Kidney epithelial cell (primary cell): ENCODE data around the gene ALDH3B1. TPM values are rescaled to one million over a fixed set of nuclear protein-coding genes. Genes with fewer than 3 reads are reported as not detected.

ENCODE experiments used
- DNase-seq: peaks from one replicate; pipeline ENCODE4 v3.0.0-alpha.2; 2010; ENCODE audit warnings: low read depth
- H3K27me3 ChIP-seq: 2 replicates; pipeline ENCODE4 v1.6.0; 2011; ENCODE audit warnings: low read length; ENCODE audit not compliant: control insufficient read depth, insufficient read depth
- H3K36me3 ChIP-seq: 2 replicates; pipeline ENCODE4 v1.5.1; 2011; ENCODE audit warnings: low read length; ENCODE audit not compliant: control insufficient read depth, insufficient read depth
- H3K4me3 ChIP-seq: 2 replicates; pipeline ENCODE4 v1.5.1; 2011; ENCODE audit warnings: low read depth, mild to moderate bottlenecking, control low read depth, low read length
- CTCF ChIP-seq: IDR thresholded peaks from 2 replicates; pipeline ENCODE4 v1.5.1; 2011; ENCODE audit warnings: mild to moderate bottlenecking, moderate library complexity, low read length, control low read depth, inconsistent platforms; ENCODE audit not compliant: insufficient read depth, poor library complexity, severe bottlenecking
- total RNA-seq: library from RNA; depleted of rRNA; stranded (reverse); fragments of >200 nt; gene quantifications from 2 replicates; pipeline ENCODE4 v1.2.3, GENCODE V29; 2015

Gene ALDH3B1
- total RNA-seq, 1 donor from 2014 or later: 2.6 TPM

- DNase-seq: no peak
- Histone ChIP-seq H3K36me3 (peaks cover 3% of the 10 kb centered on the region), H3K4me3 (no peak overlapping the region), H3K27me3 (no peaks in the 10 kb centered on the region)
- TF ChIP-seq CTCF: no peak
These were observed 40.3 kb downstream of the ALDH3B1 start for GRCh38 chr11:68050371-68050841.

GRCh38 chr11:68051191-68052136 lies 41.3 kb downstream of the ALDH3B1 start:
- Histone ChIP-seq H3K36me3 (peaks cover 3% of the 10 kb centered on the region), H3K4me3 (no peak overlapping the region), H3K27me3 (no peaks in the 10 kb centered on the region)
- TF ChIP-seq CTCF: no peak
- DNase-seq: no peak

GRCh38 chr11:68052137-68052873 lies 42.2 kb downstream of the ALDH3B1 start:
- Histone ChIP-seq H3K4me3 (no peak overlapping the region), H3K36me3 (peaks cover 3% of the 10 kb centered on the region), H3K27me3 (no peaks in the 10 kb centered on the region)
- DNase-seq: no peak
- no peak for TF ChIP-seq CTCF

GRCh38 chr11:68053117-68053516 lies 43.0 kb downstream of the ALDH3B1 start:
- no peak for TF ChIP-seq CTCF
- Histone ChIP-seq H3K27me3 (no peaks in the 10 kb centered on the region), H3K36me3 (peaks cover 3% of the 10 kb centered on the region), H3K4me3 (no peak overlapping the region)
- DNase-seq: no peak

- H3K4me3 ChIP-seq: no peak overlapping the region
- H3K27me3 ChIP-seq: no peaks in the 10 kb centered on the region
- H3K36me3 ChIP-seq: peaks cover 3% of the 10 kb centered on the region
- DNase-seq: no peak
- no peak for TF ChIP-seq CTCF
These were observed 44.1 kb downstream of the ALDH3B1 start for GRCh38 chr11:68053981-68054812.
